Activated CD4-positive, CD25-positive, alpha-beta regulatory T cell treated with anti-CD3 and anti-CD28 coated beads, Interleukin-2, amount 50 U/mL, for 24 hours (primary cell): Measurements from ENCODE around the gene OR52K1.
"Not testable (repeated sequence)": the region's sequence is repeated elsewhere in the genome, so short reads cannot be mapped to it uniquely, and the experiment has no call there.

ENCODE experiments used
- ATAC-seq, 2 donors: fragments of 150-1000 bp; cut with Tn5 transposase; one replicate each; pipeline ENCODE4 v1.10.0; 2021; ENCODE audit warnings: mild to moderate bottlenecking in 1 of 2, moderate library complexity in 1 of 2

OR52K1 gene

DNA sequence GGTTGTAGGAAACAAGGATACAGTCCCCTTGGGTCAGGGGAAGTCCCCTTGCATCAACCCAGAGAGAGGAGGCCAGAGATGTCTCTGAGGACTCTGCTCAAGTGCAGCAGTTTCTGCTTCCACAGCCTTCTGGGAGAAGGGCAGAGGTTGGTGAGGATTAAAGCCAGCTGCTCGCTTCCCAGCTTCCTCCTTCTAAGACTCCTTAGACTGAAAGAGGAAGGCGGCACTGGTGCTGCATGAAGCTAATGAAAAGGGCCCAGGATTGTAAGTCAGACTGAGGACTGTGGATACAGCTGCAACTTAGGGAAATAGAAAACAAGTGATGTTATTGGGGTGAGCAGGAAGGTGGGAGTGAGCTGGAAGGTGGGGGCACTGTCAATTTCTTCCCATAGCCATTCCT, at the start of gene OR52K1:
Gene OR52K1 (plus strand): TSS at position 202 of the 400 bp plus-strand sequence. CDS start 6,255 bp downstream, outside the sequence.
- no peak for ATAC-seq

DNA sequence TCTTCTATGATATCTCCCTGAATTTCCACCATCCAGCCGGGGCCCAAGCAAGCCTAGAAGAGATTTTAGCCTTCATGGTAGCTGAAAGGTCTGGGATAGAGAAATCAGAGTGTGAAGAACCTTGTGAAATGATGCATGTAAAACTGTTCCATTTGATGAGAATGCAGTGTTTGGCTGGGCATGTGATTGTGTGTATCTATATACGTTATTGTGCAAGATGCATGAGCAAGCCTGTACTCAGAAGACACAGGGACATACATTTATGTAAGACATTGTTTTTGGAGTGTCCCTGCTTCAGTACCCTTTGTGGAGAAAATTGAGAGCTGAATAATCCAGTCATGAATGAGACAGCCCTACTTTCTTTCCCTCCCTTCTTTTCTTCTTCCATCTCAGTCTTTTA, 48.6 kb upstream of the OR52K1 start:
- no peak for ATAC-seq

DNA sequence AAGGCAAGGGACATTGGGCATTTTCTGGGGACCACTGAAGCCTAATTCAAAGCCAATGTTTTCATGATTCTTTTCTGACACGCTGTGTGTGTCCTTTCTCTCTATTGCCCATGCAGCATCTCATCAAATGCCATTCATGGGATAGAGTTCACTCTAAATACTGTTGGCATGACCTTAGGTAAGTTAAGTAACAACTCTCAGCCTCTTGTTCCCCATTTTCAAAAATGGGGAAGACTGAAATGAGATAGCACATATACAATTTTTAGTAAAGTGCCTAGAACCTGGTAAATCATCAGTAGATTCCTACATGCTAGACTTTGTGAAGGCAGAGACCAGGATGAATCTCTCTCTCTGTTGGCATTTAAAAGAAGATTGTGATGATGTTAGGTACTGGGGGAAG, 46.0 kb upstream of the OR52K1 start:
- no peak for ATAC-seq

DNA sequence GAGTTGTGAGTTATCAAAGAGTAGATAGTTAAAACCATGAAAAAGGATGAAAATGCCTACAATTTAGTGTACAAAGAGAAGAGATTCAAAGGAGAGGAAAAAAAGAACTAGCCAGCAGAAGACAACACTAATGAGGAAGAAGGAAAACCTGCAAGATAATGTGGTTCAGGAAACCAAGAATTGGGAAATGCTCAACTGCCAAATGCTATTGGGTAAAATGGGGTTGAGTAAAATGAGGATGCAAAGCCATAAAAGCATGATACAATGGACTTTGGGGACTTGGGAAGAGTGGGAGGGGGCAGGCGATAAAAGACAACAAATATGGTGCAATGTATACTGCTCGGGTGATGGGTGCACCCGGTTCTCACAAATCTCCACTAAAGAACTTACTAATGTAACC, 40.9 kb upstream of the OR52K1 start:
- ATAC-seq = no peak

DNA sequence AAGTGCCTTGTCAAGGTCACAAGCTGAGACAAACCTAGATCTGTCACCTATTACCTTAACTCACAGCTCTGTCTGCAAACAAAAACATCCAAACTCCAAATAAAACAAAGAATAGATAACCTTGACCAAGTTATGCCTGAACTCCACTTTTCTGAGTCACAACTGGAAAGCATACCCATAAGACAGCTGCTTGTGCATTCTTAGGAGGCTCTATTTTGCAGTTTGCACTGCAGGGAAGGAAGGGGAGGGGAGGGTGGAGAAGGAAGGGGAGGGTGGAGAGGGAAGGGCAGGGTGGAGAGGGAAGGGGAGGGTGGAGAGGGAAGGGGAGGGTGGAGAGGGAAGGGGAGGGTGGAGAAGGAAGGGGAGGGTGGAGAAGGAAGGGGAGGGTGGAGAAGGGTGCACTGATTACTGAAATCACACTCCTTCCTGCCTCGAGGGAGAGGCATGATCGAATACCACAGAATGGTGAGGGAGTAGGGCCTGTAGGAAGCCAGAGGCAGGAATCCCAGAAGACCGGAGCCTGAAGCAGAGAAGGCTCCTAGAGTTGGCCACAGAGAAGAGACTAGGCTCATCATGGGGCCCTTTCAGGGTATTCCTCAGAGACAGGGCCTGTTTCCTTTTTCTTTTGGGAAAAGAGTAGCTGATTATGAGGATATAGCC, 39.1 kb upstream of the OR52K1 start:
- no peak for ATAC-seq

DNA sequence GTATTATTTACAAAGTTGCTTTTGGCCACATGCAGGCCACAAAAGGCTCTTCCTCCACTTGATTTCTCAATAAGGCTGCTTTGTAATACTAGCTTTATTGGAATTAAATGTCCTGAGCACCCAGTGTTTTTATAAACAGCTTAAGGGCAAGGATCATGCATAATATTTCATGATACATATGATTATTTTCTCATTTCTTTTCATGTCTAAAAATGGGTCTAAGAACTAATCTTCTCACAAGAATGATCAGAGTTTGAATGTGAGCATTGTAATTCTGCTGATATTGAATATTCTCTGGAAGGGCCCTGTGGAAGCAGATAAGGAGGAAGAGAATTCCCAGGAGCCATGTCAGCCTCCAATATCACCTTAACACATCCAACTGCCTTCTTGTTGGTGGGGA, 33.5 kb upstream of the OR52K1 start, which contains the start of gene OR52K2:
Gene OR52K2 (plus strand): TSS at position 301 of the 400 bp plus-strand sequence. CDS start 45 bp downstream, at position 346.
- no peak for ATAC-seq

DNA sequence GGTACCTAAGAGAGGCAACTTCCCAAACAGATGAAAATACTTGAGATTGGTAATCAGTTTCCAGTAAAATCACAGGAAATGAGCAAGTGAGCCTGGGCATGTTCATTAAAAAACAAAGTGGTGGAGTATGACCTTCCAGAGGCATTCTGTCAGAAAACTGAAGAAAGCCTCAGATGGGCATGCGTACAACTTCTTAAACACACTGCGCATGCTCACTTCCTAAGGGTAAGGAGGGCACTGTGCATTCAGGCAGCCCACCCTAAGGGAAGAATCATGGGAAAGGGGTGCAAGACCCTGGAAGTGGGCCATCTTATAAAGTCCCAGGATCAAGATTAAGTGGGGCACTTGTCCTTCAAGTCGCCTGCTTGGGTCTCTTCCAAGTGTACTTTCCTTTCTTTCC, 29.3 kb upstream of the OR52K1 start:
- ATAC-seq = no peak

DNA sequence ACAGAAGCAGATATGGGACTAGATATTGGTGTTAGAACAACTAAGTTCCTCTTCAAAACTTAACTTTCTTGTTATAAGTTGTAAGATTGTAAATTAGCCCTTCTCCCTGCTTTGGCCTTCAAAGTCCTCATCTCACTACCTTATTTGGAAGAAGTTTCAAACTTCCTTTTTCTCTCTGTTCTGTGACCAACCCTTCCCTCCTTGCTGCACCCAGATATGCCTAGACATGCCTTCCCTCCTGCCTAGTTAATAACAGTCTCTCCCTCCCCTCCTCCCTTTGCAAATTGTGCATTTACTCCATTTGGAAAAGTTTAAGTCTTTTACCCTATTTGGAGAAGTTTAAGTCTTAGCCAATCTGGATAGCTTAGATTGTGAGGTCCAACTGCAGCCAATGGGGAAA, 28.4 kb upstream of the OR52K1 start:
- no peak for ATAC-seq

DNA sequence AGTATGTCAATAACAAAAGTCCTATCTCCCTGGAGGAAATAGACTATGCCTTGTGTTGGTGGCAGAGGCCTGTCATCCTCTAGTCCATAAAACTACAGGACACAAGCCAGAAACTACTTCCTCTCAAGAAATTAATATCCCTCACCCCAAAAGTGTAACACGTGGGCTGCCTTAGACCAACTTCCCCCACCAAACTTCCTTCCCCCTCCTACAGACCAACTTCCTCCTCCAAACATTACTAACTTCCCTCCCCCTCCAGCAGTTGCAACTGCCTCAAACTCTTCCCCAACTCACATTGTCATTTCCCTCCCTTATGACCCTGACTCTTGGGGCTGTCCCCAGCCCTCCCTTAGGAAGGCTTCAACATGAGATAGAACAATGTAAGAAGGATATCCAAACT, 27.0 kb upstream of the OR52K1 start:
- ATAC-seq = no peak

DNA sequence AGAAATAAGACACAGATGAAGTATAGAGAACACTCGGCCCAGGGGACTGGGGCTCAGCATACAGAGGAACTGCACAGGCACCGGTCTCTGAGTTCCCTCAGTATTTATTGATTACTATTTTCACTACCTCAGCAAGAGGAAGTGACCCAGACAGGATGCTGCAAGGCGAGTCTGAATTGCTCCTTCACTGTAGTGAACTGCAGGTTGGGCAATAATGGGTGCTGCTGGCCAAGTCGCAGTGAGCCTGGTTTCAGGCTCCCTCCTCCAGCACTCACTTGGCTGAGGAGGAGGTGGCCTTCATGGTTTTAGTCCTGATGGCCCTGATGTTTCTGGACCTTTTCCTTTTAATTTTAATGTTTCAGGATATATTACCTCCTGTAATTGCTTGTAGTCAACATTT, 22.9 kb upstream of the OR52K1 start:
- ATAC-seq = peak; percentile 21 to 48

DNA sequence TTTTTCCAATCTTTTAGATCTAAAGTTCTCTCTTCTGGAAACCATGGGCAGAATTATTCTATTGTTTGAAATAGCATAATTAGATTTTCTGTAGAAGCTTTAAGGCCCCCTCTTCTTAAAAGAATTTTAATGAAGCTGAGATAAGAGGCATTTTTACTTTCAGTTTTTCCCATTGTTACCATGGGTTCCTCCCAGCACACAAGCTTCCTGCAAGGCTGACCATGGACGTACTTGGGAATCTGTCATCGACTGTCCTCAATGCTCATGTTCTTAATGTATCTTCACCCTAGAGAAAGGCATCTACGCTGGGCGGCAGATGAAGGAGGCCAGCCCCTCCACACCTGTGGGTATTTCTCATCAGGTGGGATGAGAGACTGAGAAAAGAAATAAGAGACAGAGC, 22.3 kb upstream of the OR52K1 start:
- no peak for ATAC-seq

DNA sequence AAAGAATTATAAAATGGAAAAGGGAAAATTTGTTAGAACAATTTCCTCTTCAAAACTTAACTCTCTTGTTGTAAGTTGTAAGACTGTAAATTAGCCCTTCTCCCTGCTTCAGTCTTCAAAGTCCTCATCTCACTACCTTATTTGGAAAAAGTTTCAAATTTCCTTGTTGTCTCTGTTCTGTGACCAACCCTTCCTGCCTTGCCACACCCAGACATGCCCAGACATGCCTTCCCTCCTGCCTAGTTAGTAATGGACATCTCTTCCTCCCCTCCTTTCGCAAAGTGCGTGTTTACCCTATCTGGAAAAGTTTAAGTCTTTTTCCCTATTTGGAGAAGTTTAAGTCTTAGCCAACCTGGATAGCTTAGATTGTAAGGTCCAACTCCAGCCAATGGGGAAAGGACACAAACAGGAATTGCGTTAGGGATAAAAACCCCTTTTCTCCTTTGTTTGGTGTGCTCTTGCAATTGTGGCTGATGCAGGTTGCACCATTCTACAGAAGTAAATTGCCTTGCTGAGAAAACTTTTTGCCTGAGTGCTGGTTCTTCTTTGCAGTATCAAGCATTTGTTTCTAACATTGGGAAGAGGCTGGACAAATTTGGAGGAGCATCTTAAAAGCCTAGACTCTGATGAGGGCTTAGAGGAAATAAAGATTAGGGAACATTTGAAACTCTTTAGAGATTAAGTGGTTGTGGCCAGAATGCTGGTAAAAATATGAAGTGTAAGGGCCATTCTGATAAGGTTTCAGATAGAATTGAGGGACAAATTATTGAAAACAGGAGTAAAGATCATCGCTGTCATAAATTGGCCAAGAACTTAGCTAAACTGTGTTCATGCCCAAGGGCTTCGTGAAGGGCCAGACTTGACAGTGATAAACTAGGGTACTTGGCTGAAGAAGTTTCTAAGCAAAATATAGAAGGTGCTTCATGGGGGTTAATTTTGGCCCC, 18.0 kb upstream of the OR52K1 start:
- no peak for ATAC-seq

DNA sequence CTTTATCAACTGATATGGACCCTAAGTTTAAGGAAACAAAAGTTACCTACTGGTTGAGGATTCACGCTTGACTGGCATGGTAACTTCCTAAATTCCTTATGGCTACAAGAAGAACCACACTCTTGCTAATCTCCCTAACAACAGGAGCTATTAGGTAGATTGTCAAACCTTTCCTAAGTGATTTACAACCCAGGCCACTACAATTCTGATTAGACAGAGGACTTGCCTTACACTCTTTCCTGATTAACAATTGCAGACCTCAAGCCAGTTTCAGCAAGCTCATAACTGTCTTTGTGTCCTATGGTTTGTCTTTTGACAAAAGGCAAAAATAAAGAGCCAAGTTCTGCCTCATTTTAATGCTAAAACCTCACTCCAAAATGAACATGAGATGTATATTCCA, 17.0 kb upstream of the OR52K1 start:
- no peak for ATAC-seq

DNA sequence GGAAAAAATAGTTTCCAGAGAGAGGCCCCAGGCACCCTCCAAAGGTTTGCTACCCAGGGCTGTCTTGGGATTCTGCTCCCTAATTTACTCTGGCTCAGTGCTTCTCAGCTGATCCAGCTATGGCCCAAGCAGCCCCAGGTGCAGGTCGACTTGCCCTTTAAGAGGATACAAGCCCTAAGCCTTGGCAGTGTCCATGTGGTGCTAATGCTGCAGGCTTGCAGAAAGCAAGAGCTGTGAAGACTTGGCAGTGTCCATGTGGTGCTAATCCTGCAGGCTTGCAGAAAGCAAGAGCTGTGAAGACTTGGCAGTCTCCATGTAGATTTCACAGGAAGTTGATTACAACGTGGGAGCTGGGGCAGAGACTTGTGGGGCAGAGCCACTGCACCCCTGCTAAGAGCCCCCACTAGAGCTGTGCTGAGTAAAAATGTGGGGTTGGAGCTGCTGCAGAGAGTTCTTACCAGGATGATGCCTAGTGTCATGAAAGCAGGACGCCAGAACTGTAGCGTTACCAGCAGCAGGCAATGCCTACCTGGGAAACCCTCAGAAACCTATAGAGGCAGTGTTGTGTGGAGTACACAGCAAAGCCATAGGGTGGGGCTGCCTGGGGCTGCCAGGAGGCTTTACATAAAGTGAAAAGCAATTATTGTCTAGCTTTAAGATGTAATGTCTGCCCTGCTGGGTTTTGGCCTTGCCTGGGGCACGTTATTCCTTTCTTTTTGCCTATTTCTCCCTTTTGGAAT, 16.1 kb upstream of the OR52K1 start:
- ATAC-seq = no peak

DNA sequence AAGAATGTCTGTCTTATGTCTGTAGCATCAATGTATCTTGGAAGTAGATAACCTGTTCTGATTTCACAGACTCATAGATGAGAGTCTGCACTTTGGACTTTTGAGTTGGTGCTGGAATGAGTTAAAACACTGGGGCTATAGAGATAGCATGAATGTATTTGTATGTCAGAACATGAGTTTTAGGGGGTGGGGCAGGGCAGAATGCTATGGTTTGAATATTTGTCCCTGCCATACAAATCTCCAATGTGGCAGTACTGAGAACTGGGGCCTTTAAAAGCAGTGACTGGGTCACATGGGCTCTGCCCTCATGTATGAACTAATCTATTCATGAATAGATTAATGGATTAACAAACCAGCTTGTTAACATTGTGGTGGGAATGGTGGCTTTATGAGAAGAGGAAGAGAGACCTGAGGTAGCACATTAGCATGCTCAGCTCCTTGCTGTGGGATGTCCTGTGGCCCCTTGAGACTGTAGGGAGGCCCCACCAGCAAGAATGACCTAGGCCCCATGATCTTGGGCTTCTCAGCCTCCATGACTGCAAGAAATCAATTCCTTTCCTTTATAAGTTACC, 15.5 kb upstream of the OR52K1 start:
- no peak for ATAC-seq

DNA sequence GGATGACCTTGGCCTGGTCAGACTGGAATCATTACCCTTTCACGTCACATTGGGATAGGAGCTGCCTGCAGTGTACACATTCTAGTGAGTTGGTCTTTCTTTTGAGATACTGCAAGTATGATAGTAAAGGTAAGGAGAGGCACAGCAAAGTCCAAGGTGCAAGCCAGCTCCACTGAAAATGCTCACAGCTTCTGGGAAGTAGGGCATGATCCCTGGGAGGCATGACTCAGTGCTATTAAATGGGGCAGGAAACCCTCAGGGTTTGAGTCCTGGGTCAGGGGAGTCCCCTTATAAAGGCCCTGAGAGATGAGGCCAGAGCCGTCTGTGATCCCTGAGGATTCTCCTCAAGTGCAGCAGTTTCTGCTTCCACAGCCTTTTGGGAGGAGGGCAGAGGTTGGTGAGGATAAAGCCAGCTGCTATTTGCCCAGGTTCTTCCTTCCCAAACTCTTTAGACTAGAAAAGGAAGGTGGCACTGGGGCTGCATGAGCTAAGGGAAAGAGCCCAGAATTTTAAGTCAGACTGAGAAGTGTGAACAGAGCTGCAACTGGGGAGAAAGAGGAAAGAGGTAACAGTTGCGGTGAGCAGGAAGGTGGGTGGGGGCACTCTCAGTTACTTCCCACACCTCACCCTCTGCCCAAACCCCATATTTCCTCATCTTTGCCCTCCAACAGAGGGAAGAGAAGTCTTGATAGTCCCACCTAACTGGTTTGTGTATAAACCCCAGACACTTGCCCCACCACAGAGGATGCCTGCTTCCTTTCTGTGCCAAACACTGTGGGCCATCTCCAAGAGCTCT, 14.4 kb upstream of the OR52K1 start:
- no peak for ATAC-seq

DNA sequence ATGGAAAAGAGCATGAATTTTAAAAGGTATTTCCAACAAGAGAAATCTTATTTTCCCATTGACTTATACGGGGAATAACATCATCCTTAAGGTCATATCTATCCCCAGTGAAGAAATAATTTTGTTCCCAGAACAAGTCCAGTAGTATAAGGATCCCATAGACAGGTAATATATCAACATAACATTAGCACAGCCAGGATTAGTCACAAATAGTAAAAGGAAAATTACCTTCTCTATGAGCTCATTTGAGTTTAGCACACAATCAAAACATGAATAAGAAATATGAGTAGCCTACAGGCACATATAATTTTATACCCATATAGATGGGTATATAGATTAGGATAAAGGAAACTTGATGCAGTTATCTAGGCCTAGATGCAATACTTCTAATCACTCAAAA, 2.8 kb upstream of the OR52K1 start:
- ATAC-seq = no peak

DNA sequence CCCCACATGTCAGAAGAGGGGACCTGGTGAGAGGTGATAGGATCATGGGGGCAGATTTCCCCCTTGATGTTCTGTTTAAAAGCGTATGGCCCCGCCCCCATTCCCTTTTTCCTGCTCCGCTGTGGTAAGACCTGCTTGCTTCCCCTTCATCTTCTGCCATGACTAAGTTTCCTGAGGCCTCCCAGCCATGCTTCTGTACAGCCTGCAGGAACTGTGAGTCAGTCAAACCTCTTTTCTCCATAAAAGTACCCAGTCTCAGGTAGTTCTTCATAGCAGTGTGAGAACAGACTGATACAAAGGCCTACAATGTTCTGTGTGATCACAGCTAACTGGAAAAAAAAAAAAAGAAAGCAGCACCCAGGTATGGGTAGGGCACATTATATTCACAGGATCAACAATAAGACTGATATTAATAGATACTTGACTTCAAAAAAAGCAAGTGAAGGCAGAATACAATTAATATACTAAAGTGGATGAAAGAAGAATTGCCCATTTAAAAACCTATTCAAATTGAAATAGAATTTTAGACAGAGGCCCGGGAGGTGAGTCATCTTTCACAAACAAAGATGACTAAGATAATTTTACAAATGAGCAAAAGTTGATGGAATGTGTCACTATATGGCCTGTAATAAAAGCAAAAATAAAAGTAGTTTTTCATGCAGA, 1.7 kb upstream of the OR52K1 start:
- peak; percentile 39 to 56 for ATAC-seq

DNA sequence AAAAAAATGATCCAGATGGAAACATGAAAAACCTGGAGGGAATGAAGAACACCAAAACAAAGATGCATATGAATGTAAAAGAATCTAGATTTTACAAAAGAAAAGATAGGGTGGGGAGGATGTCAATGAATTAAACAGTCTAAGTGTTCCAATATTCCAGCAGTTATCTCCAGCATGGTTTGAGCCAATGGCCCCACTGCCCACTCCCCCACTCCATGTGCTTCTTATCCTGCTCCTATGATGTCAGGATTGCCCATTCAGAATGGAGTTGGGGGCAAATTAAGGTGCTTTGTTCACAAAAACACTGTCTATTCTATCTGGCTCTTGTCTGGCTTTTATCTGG, 1.2 kb upstream of the OR52K1 start:
- ATAC-seq = no peak

DNA sequence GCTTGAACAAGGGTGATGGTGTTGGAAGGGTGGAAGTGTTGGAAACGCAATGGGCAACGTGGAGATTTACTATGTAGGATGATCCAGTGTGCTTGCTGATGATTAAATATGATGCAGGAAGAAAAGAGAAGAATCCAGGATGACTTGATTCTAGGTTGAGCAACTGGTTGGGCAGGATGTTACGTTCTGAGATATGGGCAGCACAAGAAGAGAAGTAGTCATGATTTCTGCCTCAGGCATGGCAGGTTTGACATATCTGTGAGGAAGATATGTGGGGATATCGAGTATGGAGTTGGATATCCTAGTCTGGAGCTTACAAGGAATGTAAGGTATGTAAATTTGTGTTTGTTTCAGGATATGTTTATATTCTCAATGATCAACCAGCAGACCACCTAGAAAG, 1.9 kb downstream of the OR52K1 start:
- ATAC-seq = no peak

DNA sequence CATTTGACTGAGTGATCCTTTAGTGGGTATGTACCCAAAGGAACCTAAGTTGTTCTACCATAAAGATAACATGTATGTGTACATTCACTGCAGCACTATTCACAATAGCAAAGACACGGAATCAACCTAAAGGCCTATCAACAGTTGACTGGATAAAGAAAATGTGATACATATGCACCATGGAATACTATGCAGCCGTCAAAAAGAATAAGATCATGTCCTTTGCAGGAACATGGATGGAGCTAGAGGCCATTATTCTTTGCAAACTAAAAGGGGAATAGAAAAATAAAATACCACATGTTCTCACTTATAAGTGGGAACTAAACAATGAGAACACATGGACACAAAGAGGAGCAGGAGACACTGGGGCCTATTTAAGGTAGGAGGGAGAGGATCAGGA, 9.0 kb downstream of the OR52K1 start:
- not testable (repeated sequence) for ATAC-seq
